Esophagus muscularis mucosa (tissue), 4 donors: ENCODE results near the gene KIAA1755. TPM values are rescaled to one million over a fixed set of nuclear protein-coding genes. Genes with fewer than 3 reads are reported as not detected.

Source experiments
- DNase-seq: peaks from one replicate; pipeline ENCODE4 v3.0.0-alpha.2; 2017; ENCODE audit errors: extremely low spot score
- H3K27ac ChIP-seq, 4 donors: fragments of 200-600 bp; sonication (generic); replicated peaks in 1 of 4; 1 replicate in 3 of 4; 2 replicates in 1 of 4; pipeline ENCODE4 v1.5.1; 2016 to 2019; ENCODE audit warnings: mild to moderate bottlenecking in 1 of 4
- H3K27me3 ChIP-seq, 4 donors: fragments of 200-600 bp; sonication (generic); one replicate each; pipeline versions ENCODE4 v1.5.1 to v1.6.0; 2016 to 2019
- H3K36me3 ChIP-seq, 4 donors: fragments of 200-600 bp; sonication (generic); one replicate each; pipeline ENCODE4 v1.5.1; 2016 to 2019
- H3K4me1 ChIP-seq, 4 donors: fragments of 200-600 bp; sonication (generic); one replicate each; pipeline ENCODE4 v1.5.1; 2016 to 2019
- H3K4me3 ChIP-seq, 4 donors: fragments of 200-600 bp; sonication (generic); 1 replicate in 2 of 4; 2 replicates in 2 of 4; pipeline ENCODE4 v1.5.1; 2016 to 2019; ENCODE audit warnings: mild to moderate bottlenecking in 4 of 4, moderate library complexity in 1 of 4
- H3K9me3 ChIP-seq, 4 donors: fragments of 200-600 bp; sonication (generic); 1 replicate in 3 of 4; 2 replicates in 1 of 4; pipeline ENCODE4 v1.5.1; 2016 to 2019
- CTCF ChIP-seq, 3 experiments: fragments of 200-600 bp in 2 of 3; fragments of 450-650 bp in 1 of 3; sonication (generic) in 2 of 3; IDR thresholded peaks; one replicate each; pipeline ENCODE4 v1.5.1; 2017 to 2019; ENCODE audit warnings: antibody characterized with exemption in 3 of 3, mild to moderate bottlenecking in 2 of 3, moderate library complexity in 1 of 3
- EP300 ChIP-seq: sonication (generic); formaldehyde crosslinking; IDR thresholded peaks from one replicate; pipeline ENCODE4 v1.6.1; 2017; ENCODE audit warnings: antibody characterized with exemption
- POLR2A ChIP-seq: fragments of 450-650 bp; IDR thresholded peaks from one replicate; pipeline ENCODE4 v1.6.1; 2017; ENCODE audit warnings: antibody characterized with exemption, moderate library complexity, mild to moderate bottlenecking, low read depth
- POLR2AphosphoS5 ChIP-seq, 2 donors: sonication (generic); formaldehyde crosslinking; IDR thresholded peaks; one replicate each; pipeline ENCODE4 v1.6.1; 2017; ENCODE audit warnings: antibody characterized with exemption in 2 of 2
- WGBS: methylation state at CpG from one replicate; pipeline ENCODE4 v1.1.5; 2018; 5-methylcytosine and 5-hydroxymethylcytosine counted together
- intact Hi-C: fragments of 100-400 bp; cut with DNase I; formaldehyde crosslinking; loops from one replicate; pipeline ENCODE4 v1.15.1; 2023
- total RNA-seq, 4 donors: library from RNA; depleted of rRNA; stranded (reverse); fragments of >200 nt; gene quantifications; one replicate each; pipeline versions ENCODE4 v1.1.0 to v1.2.1, GENCODE V29; 2016

KIAA1755 gene
- total RNA-seq, 4 donors from 2014 or later = 7.3 to 13.3 (median 8.5) TPM

- WGBS = 84% methylated on average over 21 of the region's 23 CpGs
- no peak for DNase-seq
- TF ChIP-seq CTCF (IDR thresholded peaks at IDR 0.05) = no peak
- no peak for TF ChIP-seq POLR2AphosphoS5 (IDR thresholded peaks at IDR 0.05)
- no peak for TF ChIP-seq POLR2A
- TF ChIP-seq EP300 = no peak
- Histone ChIP-seq H3K36me3 (peaks cover 0 to 25% (median 4%) of the 10 kb centered on the region in 4 donors), H3K4me1 (peaks cover 0 to 9% (median 6%) of the 10 kb centered on the region in 4 donors), H3K9me3 (no peaks in the 10 kb centered on the region), H3K4me3 (no peak overlapping the region), H3K27ac (no peak overlapping the region), H3K27me3 (no peaks in the 10 kb centered on the region)
- intact Hi-C loops = no loop called here
Observed at GRCh38 chr20:38215194-38216182, 45.0 kb downstream of the KIAA1755 start.

DNA sequence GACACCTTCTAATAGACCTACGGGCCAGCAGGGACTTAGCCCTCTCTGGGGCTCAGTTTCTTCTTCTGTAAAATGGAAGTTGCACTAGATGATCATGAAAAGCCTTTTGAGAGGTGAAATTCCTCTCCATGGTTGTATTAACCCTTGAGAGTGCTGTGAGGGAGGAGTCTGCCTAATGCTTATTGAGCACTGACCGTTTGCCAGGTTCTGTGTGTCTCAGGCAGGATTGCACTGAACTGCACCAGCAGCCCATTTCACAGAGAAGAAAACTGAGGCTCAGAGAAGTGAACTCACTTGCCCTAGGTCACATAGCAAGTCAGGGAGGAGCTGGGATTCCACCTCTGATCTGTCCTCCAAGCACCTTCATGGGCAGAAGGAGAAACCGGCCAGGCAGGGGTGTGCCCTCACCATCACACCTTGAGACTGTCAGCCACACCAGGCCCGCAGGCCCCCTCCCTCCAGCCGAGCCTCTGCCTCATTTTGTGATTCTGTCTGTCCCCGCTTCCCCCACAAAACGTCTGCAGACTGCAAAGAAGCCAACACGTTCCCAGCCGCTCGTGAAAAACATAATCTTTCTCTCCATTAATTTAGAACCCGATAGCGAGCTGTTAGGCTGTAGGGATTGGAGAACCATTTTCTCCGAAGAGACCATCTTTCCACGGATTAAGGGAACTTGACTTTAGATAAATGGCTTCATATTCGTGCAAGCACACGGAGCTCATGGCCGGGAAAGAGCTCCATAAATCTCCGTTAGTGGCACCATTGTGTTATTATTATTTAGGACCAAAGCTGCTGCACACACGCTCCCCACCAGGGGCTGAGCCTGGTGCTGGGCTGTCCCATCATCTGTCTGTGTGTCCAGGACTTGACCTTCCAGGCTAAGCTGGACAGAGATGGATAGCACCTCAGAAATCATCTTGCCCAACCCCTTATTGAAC, 46.0 kb downstream of the KIAA1755 start:
- Histone ChIP-seq H3K27ac (no peak overlapping the region), H3K27me3 (no peaks in the 10 kb centered on the region), H3K36me3 (peaks cover 0 to 20% (median 2%) of the 10 kb centered on the region in 4 donors), H3K9me3 (no peaks in the 10 kb centered on the region), H3K4me1 (peaks cover 0 to 9% (median 6%) of the 10 kb centered on the region in 4 donors), H3K4me3 (no peak overlapping the region)
- intact Hi-C loops = no loop called here
- 73% methylated on average over 19 of the region's 19 CpGs for WGBS
- TF ChIP-seq POLR2A = no peak
- no peak for TF ChIP-seq CTCF (IDR thresholded peaks at IDR 0.05)
- TF ChIP-seq POLR2AphosphoS5 (IDR thresholded peaks at IDR 0.05) = no peak
- TF ChIP-seq EP300 = no peak
- DNase-seq = no peak

- intact Hi-C loops = no loop called here
- Histone ChIP-seq H3K4me3 (no peak overlapping the region), H3K4me1 (peaks cover 0 to 9% (median 6%) of the 10 kb centered on the region in 4 donors), H3K27me3 (no peaks in the 10 kb centered on the region), H3K36me3 (peaks cover 0 to 11% (median 0%) of the 10 kb centered on the region in 4 donors), H3K9me3 (no peaks in the 10 kb centered on the region), H3K27ac (no peak overlapping the region)
- 97% methylated on average over 5 of the region's 5 CpGs for WGBS
- TF ChIP-seq EP300 (no peak), POLR2A (no peak), POLR2AphosphoS5 (IDR thresholded peaks at IDR 0.05) (no peak), CTCF (IDR thresholded peaks at IDR 0.05) (no peak)
- DNase-seq = no peak
Observed at GRCh38 chr20:38213607-38213940, 47.0 kb downstream of the KIAA1755 start.

DNA sequence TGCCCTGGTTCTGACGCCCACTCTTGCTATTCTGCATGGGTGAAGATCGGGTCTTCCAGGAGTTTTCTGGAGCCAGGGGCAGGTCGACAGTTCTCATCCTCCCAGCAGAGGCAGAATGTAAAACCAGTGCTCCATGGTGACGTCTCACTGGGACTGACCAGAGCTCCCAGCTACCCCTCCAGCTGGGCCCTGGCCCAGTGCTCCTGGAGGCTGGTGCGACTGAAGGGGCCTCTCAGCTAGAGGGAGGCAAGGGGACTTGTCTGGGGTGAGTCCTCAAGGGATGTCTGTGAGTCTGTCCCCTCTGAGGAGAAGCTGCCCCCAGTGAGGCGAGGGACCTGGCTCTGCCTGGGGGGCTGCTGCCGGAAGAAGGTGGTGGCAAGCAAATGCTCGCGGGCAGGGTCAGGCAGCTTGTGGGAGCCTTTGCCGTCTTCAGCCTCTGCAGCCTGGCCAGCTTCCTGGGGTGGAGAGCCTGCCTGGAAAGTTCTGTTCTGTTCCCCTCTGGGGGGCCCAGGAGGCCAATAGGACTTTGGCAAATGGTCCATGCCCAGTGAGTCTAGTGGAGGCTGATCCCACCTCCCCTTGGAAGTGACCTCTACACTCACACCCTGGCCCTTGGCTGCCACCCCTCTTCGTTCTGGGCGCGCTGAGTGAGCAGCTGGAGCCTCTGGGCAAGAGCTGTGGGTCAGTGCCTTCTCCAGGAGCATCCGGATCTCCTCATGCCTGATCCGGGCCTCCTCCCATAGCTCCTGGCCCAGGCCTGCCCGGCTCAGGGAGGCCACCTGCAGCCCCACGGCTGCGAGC, 47.5 kb downstream of the KIAA1755 start:
- Histone ChIP-seq H3K4me3 (no peak overlapping the region), H3K36me3 (peaks cover 0 to 8% (median 0%) of the 10 kb centered on the region in 4 donors), H3K9me3 (no peaks in the 10 kb centered on the region), H3K27ac (peak overlapping the region in 1 of 4 donors; percentile 4), H3K27me3 (no peaks in the 10 kb centered on the region), H3K4me1 (peaks cover 0 to 8% (median 6%) of the 10 kb centered on the region in 4 donors)
- TF ChIP-seq CTCF (IDR thresholded peaks at IDR 0.05) (no peak), EP300 (no peak), POLR2AphosphoS5 (IDR thresholded peaks at IDR 0.05) (no peak), POLR2A (no peak)
- intact Hi-C loops = no loop called here
- 77% methylated on average over 11 of the region's 18 CpGs for WGBS
- DNase-seq = no peak
